Mesenchymal stem cell (in vitro differentiated cells and primary cell): ENCODE data around the gene EPS15.

ENCODE experiments used
- DNase-seq: peaks from one replicate; pipeline ENCODE4 v3.0.0-alpha.2; 2013
- H2AFZ ChIP-seq: one replicate; pipeline ENCODE4 v1.6.1; 2013; ENCODE audit warnings: low read depth, mild to moderate bottlenecking, control low read depth, inconsistent platforms, low read length, moderate library complexity
- H2AK5ac ChIP-seq: 2 replicates; pipeline ENCODE4 v1.6.1; 2013; ENCODE audit warnings: low read length, moderate library complexity, mild to moderate bottlenecking, inconsistent platforms; ENCODE audit not compliant: severe bottlenecking
- H2BK120ac ChIP-seq: one replicate; pipeline ENCODE4 v1.6.1; 2013; ENCODE audit warnings: low read depth, mild to moderate bottlenecking, inconsistent platforms, low read length, moderate library complexity
- H2BK12ac ChIP-seq, 2 experiments: one replicate each; pipeline ENCODE4 v1.6.1; 2013; ENCODE audit warnings: inconsistent platforms in 2 of 2, low read length in 2 of 2, mild to moderate bottlenecking in 2 of 2, moderate library complexity in 2 of 2, control low read depth in 1 of 2
- H2BK15ac ChIP-seq: one replicate; pipeline ENCODE4 v1.6.1; 2013; ENCODE audit warnings: mild to moderate bottlenecking, low read depth, inconsistent platforms; ENCODE audit not compliant: poor library complexity, severe bottlenecking
- H2BK5ac ChIP-seq: 2 replicates; pipeline ENCODE4 v1.6.1; 2013; ENCODE audit warnings: low read depth, mild to moderate bottlenecking, low read length, control low read depth, inconsistent platforms; ENCODE audit not compliant: poor library complexity, severe bottlenecking
- H3K14ac ChIP-seq, 2 experiments: one replicate each; pipeline ENCODE4 v1.6.1; 2013; ENCODE audit warnings: inconsistent platforms in 2 of 2, low read length in 2 of 2, control low read depth in 1 of 2, mild to moderate bottlenecking in 1 of 2, moderate library complexity in 1 of 2
- H3K18ac ChIP-seq, 2 experiments: one replicate each; pipeline ENCODE4 v1.6.1; 2013; ENCODE audit warnings: inconsistent platforms in 2 of 2, low read length in 2 of 2, control low read depth in 1 of 2, low read depth in 1 of 2, mild to moderate bottlenecking in 1 of 2
- H3K23ac ChIP-seq, 2 experiments: one replicate each; pipeline ENCODE4 v1.6.1; 2013; ENCODE audit warnings: inconsistent platforms in 2 of 2, low read length in 2 of 2, mild to moderate bottlenecking in 2 of 2, moderate library complexity in 2 of 2, control low read depth in 1 of 2
- H3K27ac ChIP-seq: 2 replicates; pipeline ENCODE4 v1.5.1; 2013; ENCODE audit warnings: mild to moderate bottlenecking, moderate library complexity, low read length, control low read depth, inconsistent platforms; ENCODE audit not compliant: poor library complexity, severe bottlenecking
- H3K27me3 ChIP-seq, 2 experiments: 2 replicates each; pipeline versions ENCODE4 v1.6.1 to v1.7.0; 2013; ENCODE audit warnings: low read length in 2 of 2, mild to moderate bottlenecking in 2 of 2, moderate library complexity in 2 of 2, control low read depth in 1 of 2, inconsistent platforms in 1 of 2; ENCODE audit not compliant: control insufficient read depth in 1 of 2, insufficient read depth in 1 of 2
- H3K36me3 ChIP-seq, 2 experiments: 2 replicates each; pipeline versions ENCODE4 v1.6.1 to v1.7.0; 2013; ENCODE audit warnings: low read length in 2 of 2, control low read depth in 1 of 2, inconsistent platforms in 1 of 2, low read depth in 1 of 2, mild to moderate bottlenecking in 1 of 2; ENCODE audit not compliant: insufficient read depth in 2 of 2, control insufficient read depth in 1 of 2
- H3K4ac ChIP-seq, 2 experiments: one replicate each; pipeline ENCODE4 v1.6.1; 2013; ENCODE audit warnings: inconsistent platforms in 2 of 2, low read length in 2 of 2, mild to moderate bottlenecking in 2 of 2, moderate library complexity in 2 of 2, control low read depth in 1 of 2, low read depth in 1 of 2
- H3K4me1 ChIP-seq: 2 replicates; pipeline ENCODE4 v1.6.1; 2013; ENCODE audit warnings: low read depth, low read length, control low read depth; ENCODE audit not compliant: control insufficient read depth, insufficient read depth
- H3K4me2 ChIP-seq: 2 replicates; pipeline ENCODE4 v1.6.1; 2013; ENCODE audit warnings: low read length, mild to moderate bottlenecking, inconsistent platforms; ENCODE audit not compliant: poor library complexity, severe bottlenecking
- H3K4me3 ChIP-seq, 2 experiments: 2 replicates each; pipeline versions ENCODE4 v1.5.1 to v1.7.0; 2013; ENCODE audit warnings: low read length in 2 of 2, mild to moderate bottlenecking in 2 of 2, control low read depth in 1 of 2, low read depth in 1 of 2; ENCODE audit not compliant: insufficient read depth in 1 of 2
- H3K79me1 ChIP-seq: replicated peaks from 2 replicates; pipeline ENCODE4 v1.6.1; 2013; ENCODE audit warnings: mild to moderate bottlenecking, control low read depth, low read length, inconsistent platforms; ENCODE audit not compliant: poor library complexity, severe bottlenecking
- H3K9ac ChIP-seq: 2 replicates; pipeline ENCODE4 v1.7.0; 2013; ENCODE audit warnings: mild to moderate bottlenecking, low read length, moderate library complexity
- H3K9me3 ChIP-seq: 2 replicates; pipeline ENCODE4 v1.7.0; 2013; ENCODE audit warnings: mild to moderate bottlenecking, low read length; ENCODE audit not compliant: control insufficient read depth
- H4K8ac ChIP-seq: one replicate; pipeline ENCODE4 v1.6.1; 2013; ENCODE audit warnings: inconsistent platforms, mild to moderate bottlenecking, low read length, moderate library complexity
- H4K91ac ChIP-seq: one replicate; pipeline ENCODE4 v1.6.1; 2013; ENCODE audit warnings: mild to moderate bottlenecking, low read length, inconsistent platforms
- WGBS: methylation state at CpG from one replicate; pipeline ENCODE4 v1.1.7; 2013; ENCODE audit warnings: mixed read lengths; 5-methylcytosine and 5-hydroxymethylcytosine counted together

EPS15 gene

DNA sequence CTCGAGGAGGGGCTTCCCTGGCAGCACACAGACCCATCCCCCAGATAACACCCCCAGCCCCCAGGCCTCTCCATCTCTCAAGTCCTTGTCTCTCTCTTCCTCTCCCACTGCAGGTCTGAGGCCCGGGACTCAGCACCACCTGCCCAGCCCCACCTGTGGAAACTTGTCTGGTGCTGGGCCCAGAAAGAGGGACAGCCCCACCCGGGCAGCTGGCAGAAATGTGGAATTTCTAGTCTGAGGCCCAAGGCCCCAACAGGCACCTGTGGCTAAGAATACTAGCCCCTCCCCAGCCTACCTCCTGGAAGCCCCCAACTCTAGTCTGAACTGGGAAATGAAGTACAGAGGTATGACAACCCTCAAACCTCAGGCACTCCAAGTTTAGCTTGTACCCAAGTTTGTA, 204.1 kb downstream of the EPS15 start:
- no peaks in the 10 kb centered on the region for H3K79me1 ChIP-seq
- no peak for DNase-seq
- H2BK5ac ChIP-seq, result peak overlapping the region; percentile 63
- H3K4me2 ChIP-seq, result no peak overlapping the region
- H2AK5ac ChIP-seq, result peak overlapping the region; percentile 98
- H3K4me1 ChIP-seq, result peaks cover 51% of the 10 kb centered on the region
- H2BK15ac ChIP-seq, result no peak overlapping the region
- WGBS, result 92% methylated on average over 3 of the region's 3 CpGs
- H4K8ac ChIP-seq, result peak overlapping the region; percentile 94
- H3K4me3 ChIP-seq, result no peak overlapping the region
- no peak overlapping the region for H4K91ac ChIP-seq
- H3K18ac ChIP-seq, result peak overlapping the region in 1 of 2 experiments; percentile 74
- H3K4ac ChIP-seq, result peak overlapping the region in 1 of 2 experiments; percentile 44
- no peak overlapping the region for H3K23ac ChIP-seq
- no peaks in the 10 kb centered on the region for H3K27me3 ChIP-seq
- no peak overlapping the region for H2AFZ ChIP-seq
- no peak overlapping the region for H2BK120ac ChIP-seq
- peak overlapping the region; percentile 93 for H3K27ac ChIP-seq
- H2BK12ac ChIP-seq, result peak overlapping the region; percentile 18 to 24
- no peaks in the 10 kb centered on the region for H3K36me3 ChIP-seq
- no peak overlapping the region for H3K9ac ChIP-seq
- no peaks in the 10 kb centered on the region for H3K9me3 ChIP-seq
- no peak overlapping the region for H3K14ac ChIP-seq

GRCh38 chr1:51313961-51314777, 204.9 kb downstream of the EPS15 start:
- H2AK5ac ChIP-seq, result peak overlapping the region; percentile 98
- H3K4me2 ChIP-seq, result peak overlapping the region; percentile 1
- H4K91ac ChIP-seq, result peak overlapping the region; percentile 83
- peak overlapping the region; percentile 72 for H3K9ac ChIP-seq
- H3K79me1 ChIP-seq, result no peaks in the 10 kb centered on the region
- peak overlapping the region; percentile 94 for H4K8ac ChIP-seq
- H3K4ac ChIP-seq, result peak overlapping the region; percentile 52 to 81
- peak overlapping the region; percentile 61 to 82 for H2BK12ac ChIP-seq
- peak overlapping the region; percentile 57 for H2AFZ ChIP-seq
- H3K27me3 ChIP-seq, result no peaks in the 10 kb centered on the region
- H3K4me3 ChIP-seq, result no peak overlapping the region
- H3K36me3 ChIP-seq, result no peaks in the 10 kb centered on the region
- H3K9me3 ChIP-seq, result no peaks in the 10 kb centered on the region
- WGBS, result 65% methylated on average over 11 of the region's 12 CpGs
- H2BK5ac ChIP-seq, result peak overlapping the region; percentile 63
- peak overlapping the region; percentile 93 for H3K27ac ChIP-seq
- peak overlapping the region in 1 of 2 experiments; percentile 14 for H3K23ac ChIP-seq
- H3K14ac ChIP-seq, result peak overlapping the region in 1 of 2 experiments; percentile 68
- peak overlapping the region; percentile 5 for H2BK15ac ChIP-seq
- peak overlapping the region; percentile 74 to 79 for H3K18ac ChIP-seq
- peak; percentile 81 for DNase-seq
- peak overlapping the region; percentile 54 for H2BK120ac ChIP-seq
- H3K4me1 ChIP-seq, result peaks cover 51% of the 10 kb centered on the region

DNA sequence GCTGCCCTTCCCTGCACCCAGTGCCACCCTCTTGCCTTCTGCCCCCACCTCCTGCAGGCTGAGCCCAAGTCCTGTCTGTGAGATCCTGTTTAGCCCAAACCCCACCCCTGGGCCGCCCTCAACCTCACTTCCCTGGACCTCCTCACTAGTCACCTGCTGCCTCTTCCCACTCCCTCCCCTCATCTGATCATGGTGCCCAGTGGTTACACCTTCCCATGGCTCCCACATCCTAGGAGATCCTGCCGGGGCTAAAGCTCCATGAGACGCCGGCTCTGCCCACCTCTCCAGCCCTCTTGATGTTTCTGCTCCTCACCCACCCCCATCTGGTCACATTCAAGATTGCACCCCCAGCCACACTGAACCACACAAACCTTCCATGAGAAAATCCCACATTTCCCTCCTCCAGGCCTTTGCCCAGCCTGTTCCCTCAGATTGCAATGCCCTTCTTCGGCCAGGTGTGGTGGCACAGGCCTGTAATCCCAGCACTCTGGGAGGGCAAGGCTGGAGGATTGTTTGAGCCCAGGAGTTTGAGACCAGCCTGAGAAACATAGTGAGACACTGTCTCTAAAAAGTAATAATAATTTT, 205.7 kb downstream of the EPS15 start:
- H3K4me3 ChIP-seq, result no peak overlapping the region
- H2BK15ac ChIP-seq, result peak overlapping the region; percentile 35
- H3K9ac ChIP-seq, result peak overlapping the region; percentile 72
- H3K79me1 ChIP-seq, result no peaks in the 10 kb centered on the region
- H3K4me2 ChIP-seq, result no peak overlapping the region
- H4K91ac ChIP-seq, result no peak overlapping the region
- peak overlapping the region in 1 of 2 experiments; percentile 67 for H2BK12ac ChIP-seq
- H3K27ac ChIP-seq, result no peak overlapping the region
- H3K36me3 ChIP-seq, result no peaks in the 10 kb centered on the region
- 94% methylated on average over 5 of the region's 5 CpGs for WGBS
- H3K18ac ChIP-seq, result peak overlapping the region in 1 of 2 experiments; percentile 1
- peak overlapping the region; percentile 12 for H2AK5ac ChIP-seq
- H2AFZ ChIP-seq, result peak overlapping the region; percentile 20
- H3K27me3 ChIP-seq, result no peaks in the 10 kb centered on the region
- no peak overlapping the region for H3K14ac ChIP-seq
- H3K9me3 ChIP-seq, result no peaks in the 10 kb centered on the region
- H2BK5ac ChIP-seq, result no peak overlapping the region
- H2BK120ac ChIP-seq, result no peak overlapping the region
- no peak overlapping the region for H3K23ac ChIP-seq
- peaks cover 51% of the 10 kb centered on the region for H3K4me1 ChIP-seq
- DNase-seq, result no peak
- H3K4ac ChIP-seq, result peak overlapping the region in 1 of 2 experiments; percentile 83
- peak overlapping the region; percentile 47 for H4K8ac ChIP-seq

DNA sequence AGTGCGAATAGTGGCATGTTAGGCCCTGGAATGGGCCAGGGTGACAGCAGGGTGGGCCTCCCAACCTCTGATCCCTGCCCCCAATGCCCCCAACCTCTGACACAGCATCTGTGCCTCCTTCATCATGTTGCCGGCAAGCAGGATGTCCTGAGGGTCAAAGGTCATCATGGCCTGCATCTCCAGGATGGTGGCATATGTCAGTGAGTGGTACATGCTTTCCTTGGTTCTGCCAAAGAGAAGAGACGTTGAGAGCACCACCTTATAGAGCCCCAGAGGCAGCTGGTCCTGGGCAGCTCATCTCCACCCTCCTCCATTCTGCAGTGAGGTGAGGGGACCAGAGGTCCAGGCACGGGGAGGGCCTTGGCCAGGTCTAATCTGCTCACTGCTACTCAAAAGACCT, 206.3 kb downstream of the EPS15 start:
- 81% methylated on average over 4 of the region's 4 CpGs for WGBS
- Histone ChIP-seq H3K27ac (no peak overlapping the region), H2BK120ac (no peak overlapping the region)

More for the DNA sequence above, 206.3 kb downstream of the EPS15 start:
- Histone ChIP-seq H2AFZ (no peak overlapping the region), H4K8ac (no peak overlapping the region), H2BK15ac (no peak overlapping the region), H3K18ac (no peak overlapping the region), H2BK12ac (no peak overlapping the region), H3K4ac (no peak overlapping the region), H3K36me3 (no peaks in the 10 kb centered on the region), H3K4me2 (no peak overlapping the region), H3K9ac (no peak overlapping the region), H3K14ac (no peak overlapping the region), H3K9me3 (no peaks in the 10 kb centered on the region), H2BK5ac (no peak overlapping the region), H3K4me1 (peaks cover 46% of the 10 kb centered on the region), H4K91ac (no peak overlapping the region), H2AK5ac (peak overlapping the region; percentile 33), H3K4me3 (no peak overlapping the region), H3K27me3 (no peaks in the 10 kb centered on the region), H3K79me1 (no peaks in the 10 kb centered on the region), H3K23ac (no peak overlapping the region)
- DNase-seq, result no peak
